Gastrocnemius medialis (tissue), 4 donors: ENCODE data around the gene PRR5.

Experiments used
- POLR2A ChIP-seq, 2 donors: fragments of 450-650 bp; IDR thresholded peaks; one replicate each; pipeline ENCODE4 v1.6.1; 2017; ENCODE audit warnings: antibody characterized with exemption in 2 of 2, mild to moderate bottlenecking in 2 of 2, moderate library complexity in 2 of 2
- TF ChIP-seq, protein P1 (sequence below), 5 experiments: fragments of 450-650 bp in 3 of 5; fragments of 200-600 bp in 2 of 5; sonication (generic) in 2 of 5; IDR thresholded peaks in 4 of 5; conservative IDR thresholded peaks in 1 of 5; 1 replicate in 4 of 5; 2 replicates in 1 of 5; pipeline ENCODE4 v1.5.1; 2016 to 2019; ENCODE audit warnings: antibody characterized with exemption in 5 of 5, mild to moderate bottlenecking in 3 of 5, moderate library complexity in 3 of 5

DNA sequence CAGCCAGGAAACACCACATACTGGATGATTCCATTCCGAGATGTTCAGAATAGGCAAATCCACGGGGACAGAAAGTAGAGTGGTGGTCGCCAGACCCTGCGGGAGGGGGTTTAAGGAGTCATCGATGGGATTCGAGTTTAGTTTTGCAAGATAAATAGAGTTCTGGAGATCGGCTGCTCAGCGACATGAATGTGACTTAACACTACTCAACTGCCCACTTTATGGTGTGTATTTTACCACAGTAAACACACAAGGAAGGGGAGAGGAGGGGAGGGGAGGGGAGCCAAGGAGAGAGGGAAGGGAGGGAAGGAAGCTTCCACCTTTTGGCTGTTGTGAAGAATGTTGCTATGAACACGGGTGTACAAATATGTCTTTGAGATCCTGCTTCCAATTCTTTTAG is 39.9 kb downstream of the PRR5 start:
- TF ChIP-seq, protein P1, sequence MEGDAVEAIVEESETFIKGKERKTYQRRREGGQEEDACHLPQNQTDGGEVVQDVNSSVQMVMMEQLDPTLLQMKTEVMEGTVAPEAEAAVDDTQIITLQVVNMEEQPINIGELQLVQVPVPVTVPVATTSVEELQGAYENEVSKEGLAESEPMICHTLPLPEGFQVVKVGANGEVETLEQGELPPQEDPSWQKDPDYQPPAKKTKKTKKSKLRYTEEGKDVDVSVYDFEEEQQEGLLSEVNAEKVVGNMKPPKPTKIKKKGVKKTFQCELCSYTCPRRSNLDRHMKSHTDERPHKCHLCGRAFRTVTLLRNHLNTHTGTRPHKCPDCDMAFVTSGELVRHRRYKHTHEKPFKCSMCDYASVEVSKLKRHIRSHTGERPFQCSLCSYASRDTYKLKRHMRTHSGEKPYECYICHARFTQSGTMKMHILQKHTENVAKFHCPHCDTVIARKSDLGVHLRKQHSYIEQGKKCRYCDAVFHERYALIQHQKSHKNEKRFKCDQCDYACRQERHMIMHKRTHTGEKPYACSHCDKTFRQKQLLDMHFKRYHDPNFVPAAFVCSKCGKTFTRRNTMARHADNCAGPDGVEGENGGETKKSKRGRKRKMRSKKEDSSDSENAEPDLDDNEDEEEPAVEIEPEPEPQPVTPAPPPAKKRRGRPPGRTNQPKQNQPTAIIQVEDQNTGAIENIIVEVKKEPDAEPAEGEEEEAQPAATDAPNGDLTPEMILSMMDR (IDR thresholded peaks at IDR 0.05 in 4 of 5, conservative IDR thresholded peaks at IDR 0.05 in 1 of 5), result no peak
- TF ChIP-seq POLR2A (IDR thresholded peaks at IDR 0.05), result no peak
